Ascending aorta (tissue), 2 donors: ENCODE measurements around the gene ASIC4. TPM values are rescaled to one million over a fixed set of nuclear protein-coding genes. Genes with fewer than 3 reads are reported as not detected.

Source experiments
- DNase-seq, 2 donors: peaks; one replicate each; pipeline ENCODE4 v3.0.0-alpha.2; 2019; ENCODE audit warnings: low spot score in 2 of 2
- H3K27ac ChIP-seq, 2 donors: fragments of 200-600 bp; sonication (generic); one replicate each; pipeline ENCODE4 v1.5.1; 2016 to 2017; ENCODE audit warnings: mild to moderate bottlenecking in 1 of 2
- H3K27me3 ChIP-seq: fragments of 200-600 bp; sonication (generic); one replicate; pipeline ENCODE4 v1.5.1; 2017
- H3K36me3 ChIP-seq, 2 donors: fragments of 200-600 bp; sonication (generic); one replicate each; pipeline ENCODE4 v1.5.1; 2016
- H3K4me1 ChIP-seq, 2 donors: fragments of 200-600 bp; sonication (generic); one replicate each; pipeline ENCODE4 v1.5.1; 2016 to 2017; ENCODE audit warnings: mild to moderate bottlenecking in 1 of 2
- H3K4me3 ChIP-seq, 2 donors: fragments of 200-600 bp; sonication (generic); one replicate each; pipeline ENCODE4 v1.5.1; 2016 to 2017; ENCODE audit warnings: mild to moderate bottlenecking in 1 of 2
- H3K9me3 ChIP-seq, 2 donors: fragments of 200-600 bp; sonication (generic); one replicate each; pipeline ENCODE4 v1.5.1; 2016
- intact Hi-C: fragments of 100-400 bp; cut with DNase I; formaldehyde crosslinking; loops from one replicate; pipeline ENCODE4 v1.15.1; 2023
- total RNA-seq: library from RNA; depleted of rRNA; stranded (reverse); fragments of >200 nt; gene quantifications from one replicate; pipeline ENCODE4 v1.1.0, GENCODE V29; 2016
- TF ChIP-seq, protein P1 (sequence below), 3 experiments: fragments of 200-600 bp in 2 of 3; fragments of 450-650 bp in 1 of 3; sonication (generic) in 2 of 3; IDR thresholded peaks; one replicate each; pipeline ENCODE4 v1.5.1; 2016 to 2019; ENCODE audit warnings: antibody characterized with exemption in 3 of 3, mild to moderate bottlenecking in 1 of 3, moderate library complexity in 1 of 3

ASIC4 gene
- total RNA-seq, 1 donor from 2014 or later = not detected

DNA sequence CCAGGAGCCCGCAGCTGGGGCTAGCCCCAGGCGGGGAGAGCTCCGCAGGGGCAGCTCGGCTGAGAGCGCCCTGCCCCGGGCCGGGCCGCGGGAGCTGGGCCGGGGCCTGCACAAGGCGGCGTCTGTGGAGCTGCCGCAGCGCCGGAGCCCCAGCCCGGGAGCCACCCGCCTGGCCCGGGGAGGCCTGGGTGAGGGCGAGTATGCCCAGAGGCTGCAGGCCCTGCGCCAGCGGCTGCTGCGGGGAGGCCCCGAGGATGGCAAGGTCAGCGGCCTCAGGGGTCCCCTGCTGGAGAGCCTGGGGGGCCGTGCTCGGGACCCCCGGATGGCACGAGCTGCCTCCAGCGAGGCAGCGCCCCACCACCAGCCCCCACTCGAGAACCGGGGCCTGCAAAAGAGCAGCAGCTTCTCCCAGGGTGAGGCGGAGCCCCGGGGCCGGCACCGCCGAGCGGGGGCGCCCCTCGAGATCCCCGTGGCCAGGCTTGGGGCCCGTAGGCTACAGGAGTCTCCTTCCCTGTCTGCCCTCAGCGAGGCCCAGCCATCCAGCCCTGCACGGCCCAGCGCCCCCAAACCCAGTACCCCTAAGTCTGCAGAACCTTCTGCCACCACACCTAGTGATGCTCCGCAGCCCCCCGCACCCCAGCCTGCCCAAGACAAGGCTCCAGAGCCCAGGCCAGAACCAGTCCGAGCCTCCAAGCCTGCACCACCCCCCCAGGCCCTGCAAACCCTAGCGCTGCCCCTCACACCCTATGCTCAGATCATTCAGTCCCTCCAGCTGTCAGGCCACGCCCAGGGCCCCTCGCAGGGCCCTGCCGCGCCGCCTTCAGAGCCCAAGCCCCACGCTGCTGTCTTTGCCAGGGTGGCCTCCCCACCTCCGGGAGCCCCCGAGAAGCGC lies 30.6 kb upstream of the ASIC4 start:
- Histone ChIP-seq H3K4me1 (no peaks in the 10 kb centered on the region), H3K9me3 (no peaks in the 10 kb centered on the region), H3K27ac (peak overlapping the region; percentile 14 to 42), H3K36me3 (peaks cover 92 to 96% of the 10 kb centered on the region in 2 donors), H3K4me3 (no peak overlapping the region), H3K27me3 (no peaks in the 10 kb centered on the region)
- intact Hi-C loops = no loop called here
- DNase-seq = no peak
- TF ChIP-seq, protein P1, sequence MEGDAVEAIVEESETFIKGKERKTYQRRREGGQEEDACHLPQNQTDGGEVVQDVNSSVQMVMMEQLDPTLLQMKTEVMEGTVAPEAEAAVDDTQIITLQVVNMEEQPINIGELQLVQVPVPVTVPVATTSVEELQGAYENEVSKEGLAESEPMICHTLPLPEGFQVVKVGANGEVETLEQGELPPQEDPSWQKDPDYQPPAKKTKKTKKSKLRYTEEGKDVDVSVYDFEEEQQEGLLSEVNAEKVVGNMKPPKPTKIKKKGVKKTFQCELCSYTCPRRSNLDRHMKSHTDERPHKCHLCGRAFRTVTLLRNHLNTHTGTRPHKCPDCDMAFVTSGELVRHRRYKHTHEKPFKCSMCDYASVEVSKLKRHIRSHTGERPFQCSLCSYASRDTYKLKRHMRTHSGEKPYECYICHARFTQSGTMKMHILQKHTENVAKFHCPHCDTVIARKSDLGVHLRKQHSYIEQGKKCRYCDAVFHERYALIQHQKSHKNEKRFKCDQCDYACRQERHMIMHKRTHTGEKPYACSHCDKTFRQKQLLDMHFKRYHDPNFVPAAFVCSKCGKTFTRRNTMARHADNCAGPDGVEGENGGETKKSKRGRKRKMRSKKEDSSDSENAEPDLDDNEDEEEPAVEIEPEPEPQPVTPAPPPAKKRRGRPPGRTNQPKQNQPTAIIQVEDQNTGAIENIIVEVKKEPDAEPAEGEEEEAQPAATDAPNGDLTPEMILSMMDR (IDR thresholded peaks at IDR 0.05) = no peak

DNA sequence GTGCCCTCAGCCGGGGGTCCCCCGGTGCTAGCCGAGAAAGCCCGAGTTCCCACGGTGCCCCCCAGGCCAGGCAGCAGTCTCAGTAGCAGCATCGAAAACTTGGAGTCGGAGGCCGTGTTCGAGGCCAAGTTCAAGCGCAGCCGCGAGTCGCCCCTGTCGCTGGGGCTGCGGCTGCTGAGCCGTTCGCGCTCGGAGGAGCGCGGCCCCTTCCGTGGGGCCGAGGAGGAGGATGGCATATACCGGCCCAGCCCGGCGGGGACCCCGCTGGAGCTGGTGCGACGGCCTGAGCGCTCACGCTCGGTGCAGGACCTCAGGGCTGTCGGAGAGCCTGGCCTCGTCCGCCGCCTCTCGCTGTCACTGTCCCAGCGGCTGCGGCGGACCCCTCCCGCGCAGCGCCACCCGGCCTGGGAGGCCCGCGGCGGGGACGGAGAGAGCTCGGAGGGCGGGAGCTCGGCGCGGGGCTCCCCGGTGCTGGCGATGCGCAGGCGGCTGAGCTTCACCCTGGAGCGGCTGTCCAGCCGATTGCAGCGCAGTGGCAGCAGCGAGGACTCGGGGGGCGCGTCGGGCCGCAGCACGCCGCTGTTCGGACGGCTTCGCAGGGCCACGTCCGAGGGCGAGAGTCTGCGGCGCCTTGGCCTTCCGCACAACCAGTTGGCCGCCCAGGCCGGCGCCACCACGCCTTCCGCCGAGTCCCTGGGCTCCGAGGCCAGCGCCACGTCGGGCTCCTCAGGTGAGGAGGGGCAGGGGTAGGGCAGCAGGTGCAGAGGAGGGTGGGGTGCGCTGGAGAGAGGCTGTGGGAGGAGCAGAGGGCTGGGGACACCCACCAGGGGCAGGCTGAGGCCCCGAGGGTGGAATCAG lies 29.7 kb upstream of the ASIC4 start:
- Histone ChIP-seq H3K27ac (peak overlapping the region in 1 of 2 donors; percentile 14), H3K27me3 (no peaks in the 10 kb centered on the region), H3K36me3 (peaks cover 92 to 97% of the 10 kb centered on the region in 2 donors), H3K4me1 (no peaks in the 10 kb centered on the region), H3K4me3 (peak overlapping the region in 1 of 2 donors; percentile 9), H3K9me3 (no peaks in the 10 kb centered on the region)
- no peak for DNase-seq
- intact Hi-C loops = no loop called here
- TF ChIP-seq, protein P1 (IDR thresholded peaks at IDR 0.05) = no peak

DNA sequence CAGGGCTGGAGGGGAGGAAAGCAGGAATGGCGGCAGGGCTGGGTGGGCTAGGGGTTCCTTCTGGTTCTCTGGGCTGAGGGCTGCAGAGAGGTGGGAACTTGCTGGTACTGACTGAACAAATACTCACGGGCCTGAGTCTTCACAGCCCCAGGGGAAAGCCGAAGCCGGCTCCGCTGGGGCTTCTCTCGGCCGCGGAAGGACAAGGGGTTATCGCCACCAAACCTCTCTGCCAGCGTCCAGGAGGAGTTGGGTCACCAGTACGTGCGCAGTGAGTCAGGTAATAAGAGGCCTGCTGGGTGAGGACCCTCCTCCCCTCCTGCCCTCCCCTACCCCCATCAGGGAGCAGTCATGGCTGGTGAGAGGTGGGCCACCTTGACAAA lies 29.1 kb upstream of the ASIC4 start:
- TF ChIP-seq, protein P1 (IDR thresholded peaks at IDR 0.05) = no peak
- Histone ChIP-seq H3K27me3 (no peaks in the 10 kb centered on the region), H3K36me3 (peaks cover 92 to 97% of the 10 kb centered on the region in 2 donors), H3K9me3 (no peaks in the 10 kb centered on the region), H3K4me3 (no peak overlapping the region), H3K4me1 (no peaks in the 10 kb centered on the region), H3K27ac (no peak overlapping the region)
- DNase-seq = no peak
- intact Hi-C loops = no loop called here

DNA sequence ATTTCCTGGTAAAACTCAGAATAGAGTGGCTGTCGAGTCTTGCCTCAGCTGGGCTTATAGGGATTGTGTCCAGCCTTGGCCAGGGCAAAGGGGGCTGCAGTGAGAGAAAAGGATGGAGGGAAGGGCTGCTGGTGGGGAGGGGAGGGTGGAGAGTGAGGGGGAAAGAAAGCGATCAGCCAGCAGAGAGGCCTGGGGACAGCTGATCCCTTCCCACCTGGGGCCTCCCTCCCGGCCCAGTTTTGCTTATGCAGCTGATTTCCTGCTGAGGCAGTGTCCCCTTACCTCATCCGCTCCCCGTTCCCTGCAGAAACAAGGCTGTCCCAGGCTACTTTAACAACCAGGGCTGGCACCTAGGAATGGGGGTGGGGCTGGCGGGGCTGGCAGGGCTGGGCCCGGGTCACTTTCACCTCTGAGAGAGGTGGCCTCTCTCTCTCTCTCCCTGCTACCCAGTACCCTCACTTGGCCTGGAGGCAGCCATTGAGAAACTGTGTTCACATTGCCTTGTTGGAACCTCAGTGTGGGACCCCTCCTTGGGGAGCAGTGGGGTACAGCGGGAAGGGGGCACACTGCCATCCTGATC lies 27.8 kb upstream of the ASIC4 start:
- Histone ChIP-seq H3K9me3 (no peaks in the 10 kb centered on the region), H3K36me3 (peaks cover 92 to 96% of the 10 kb centered on the region in 2 donors), H3K4me3 (no peak overlapping the region), H3K4me1 (no peaks in the 10 kb centered on the region), H3K27ac (no peak overlapping the region), H3K27me3 (no peaks in the 10 kb centered on the region)
- TF ChIP-seq, protein P1 (IDR thresholded peaks at IDR 0.05) = no peak
- DNase-seq = no peak
- intact Hi-C loops = no loop called here

DNA sequence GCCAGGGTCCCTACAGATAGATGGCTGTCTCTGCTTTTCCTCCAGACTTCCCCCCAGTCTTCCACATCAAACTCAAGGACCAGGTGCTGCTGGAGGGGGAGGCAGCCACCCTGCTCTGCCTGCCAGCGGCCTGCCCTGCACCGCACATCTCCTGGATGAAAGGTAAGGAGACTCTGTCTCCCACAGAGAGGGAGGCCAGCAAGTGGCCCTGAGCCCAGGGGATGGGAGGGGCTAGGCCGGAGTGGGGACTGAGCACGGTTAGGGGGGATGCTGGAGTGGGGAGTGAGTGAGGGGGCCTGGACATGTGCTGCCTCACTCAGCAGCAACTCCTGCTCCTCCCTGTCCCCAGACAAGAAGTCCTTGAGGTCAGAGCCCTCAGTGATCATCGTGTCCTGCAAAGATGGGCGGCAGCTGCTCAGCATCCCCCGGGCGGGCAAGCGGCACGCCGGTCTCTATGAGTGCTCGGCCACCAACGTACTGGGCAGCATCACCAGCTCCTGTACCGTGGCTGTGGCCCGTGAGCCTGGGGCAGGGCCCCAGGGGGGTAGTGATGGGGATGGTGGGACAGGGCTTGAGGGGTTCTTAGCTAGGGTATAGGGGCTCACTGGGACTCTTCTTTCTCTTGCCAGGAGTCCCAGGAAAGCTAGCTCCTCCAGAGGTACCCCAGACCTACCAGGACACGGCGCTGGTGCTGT lies 26.0 kb upstream of the ASIC4 start:
- DNase-seq = no peak
- no peaks in the 10 kb centered on the region for H3K9me3 ChIP-seq
- peaks cover 88 to 90% of the 10 kb centered on the region in 2 donors for H3K36me3 ChIP-seq
- H3K27me3 ChIP-seq = no peaks in the 10 kb centered on the region
- intact Hi-C loops = no loop called here
- TF ChIP-seq, protein P1 (IDR thresholded peaks at IDR 0.05) = no peak
- H3K4me1 ChIP-seq = no peaks in the 10 kb centered on the region
- H3K27ac ChIP-seq = peak overlapping the region in 1 of 2 donors; percentile 24
- no peak overlapping the region for H3K4me3 ChIP-seq
